Esophagus squamous epithelium (tissue), 5 donors: ENCODE results near the gene BATF. TPM values are rescaled to one million over a fixed set of nuclear protein-coding genes. Genes with fewer than 3 reads are reported as not detected.
A peak's percentile ranks its signal among the peaks of the same experiment; 100 is the strongest.

ENCODE experiments used
- DNase-seq: peaks from one replicate; lab custom pipeline; 2025; lab: John Stamatoyannopoulos, UW
- H3K27ac ChIP-seq, 4 donors: fragments of 200-600 bp; sonication (generic); one replicate each; pipeline ENCODE4 v1.5.1; 2016 to 2019; ENCODE audit warnings: mild to moderate bottlenecking in 1 of 4
- H3K27me3 ChIP-seq, 4 donors: fragments of 200-600 bp; sonication (generic); 1 replicate in 3 of 4; 2 replicates in 1 of 4; pipeline versions ENCODE4 v1.5.1 to v1.6.0; 2017 to 2021; ENCODE audit warnings: antibody characterized with exemption in 1 of 4
- H3K36me3 ChIP-seq, 3 donors: fragments of 200-600 bp; sonication (generic); one replicate each; pipeline ENCODE4 v1.5.1; 2016 to 2019
- H3K4me1 ChIP-seq, 3 donors: fragments of 200-600 bp; sonication (generic); one replicate each; pipeline ENCODE4 v1.5.1; 2017 to 2019
- H3K4me3 ChIP-seq, 4 donors: fragments of 200-600 bp; sonication (generic); 1 replicate in 3 of 4; 2 replicates in 1 of 4; pipeline ENCODE4 v1.5.1; 2016 to 2019; ENCODE audit warnings: mild to moderate bottlenecking in 2 of 4, moderate library complexity in 1 of 4
- H3K9me3 ChIP-seq, 3 donors: fragments of 200-600 bp; sonication (generic); one replicate each; pipeline ENCODE4 v1.5.1; 2016 to 2019
- POLR2A ChIP-seq, 4 donors: fragments of 450-650 bp; IDR thresholded peaks; one replicate each; pipeline ENCODE4 v1.6.1; 2017; ENCODE audit warnings: antibody characterized with exemption in 4 of 4, mild to moderate bottlenecking in 4 of 4, moderate library complexity in 3 of 4
- WGBS, 2 donors: methylation state at CpG; one replicate each; pipeline ENCODE4 v1.1.5; 2018; 5-methylcytosine and 5-hydroxymethylcytosine counted together
- intact Hi-C: fragments of 100-400 bp; cut with DNase I; formaldehyde crosslinking; loops from one replicate; pipeline ENCODE4 v1.15.0; 2022
- total RNA-seq, 4 donors: library from RNA; depleted of rRNA; stranded (reverse); fragments of >200 nt; gene quantifications; one replicate each; pipeline ENCODE4 v1.1.0, GENCODE V29; 2016
- TF ChIP-seq, protein P1 (sequence below), 6 experiments: fragments of 450-650 bp in 4 of 6; fragments of 200-600 bp in 2 of 6; sonication (generic) in 2 of 6; IDR thresholded peaks; one replicate each; pipeline ENCODE4 v1.5.1; 2016 to 2019; ENCODE audit warnings: antibody characterized with exemption in 6 of 6, mild to moderate bottlenecking in 4 of 6, moderate library complexity in 4 of 6
- donor health status: DM: yes; HTN: yes; CAD: no.

BATF gene
- total RNA-seq, 4 donors from 2014 or later, result 1.7 to 14.5 (median 6.8) TPM

DNA sequence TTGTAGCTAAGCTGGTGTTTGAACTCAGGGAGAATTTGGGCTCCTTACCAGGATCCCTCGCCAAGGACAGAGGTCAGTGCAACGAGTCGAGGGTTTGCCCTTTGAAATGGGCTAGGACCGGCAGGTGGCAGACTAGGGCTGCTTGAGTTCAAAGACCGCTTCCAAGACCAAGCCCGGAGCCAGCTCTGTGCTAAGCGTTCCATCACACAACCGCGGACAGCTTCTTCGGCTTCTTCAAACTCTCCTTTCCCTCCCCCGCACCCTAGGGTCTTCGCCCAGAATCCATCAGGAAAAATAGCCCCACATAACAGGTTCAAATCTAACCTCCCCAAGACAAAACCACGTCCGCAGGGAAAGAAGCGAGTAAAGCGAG is 55.4 kb downstream of the BATF start:
- intact Hi-C loops, result loop anchor here (2.0 kb wide), 1 partner anchor 77 kb away; no protein-coding TSS in a partner anchor
- H3K9me3 ChIP-seq, result no peaks in the 10 kb centered on the region
- DNase-seq, result peak; percentile 40
- 0% methylated on average over 1 to 7 of the region's 16 CpGs for WGBS, 2 donors
- no peaks in the 10 kb centered on the region for H3K36me3 ChIP-seq
- H3K4me1 ChIP-seq, result peaks cover 18 to 37% (median 19%) of the 10 kb centered on the region in 3 donors
- H3K27me3 ChIP-seq, result no peaks in the 10 kb centered on the region
- peak overlapping the region; percentile 42 to 89 (median 84) for H3K27ac ChIP-seq
- TF ChIP-seq POLR2A (IDR thresholded peaks at IDR 0.05), result no peak
- TF ChIP-seq, protein P1, sequence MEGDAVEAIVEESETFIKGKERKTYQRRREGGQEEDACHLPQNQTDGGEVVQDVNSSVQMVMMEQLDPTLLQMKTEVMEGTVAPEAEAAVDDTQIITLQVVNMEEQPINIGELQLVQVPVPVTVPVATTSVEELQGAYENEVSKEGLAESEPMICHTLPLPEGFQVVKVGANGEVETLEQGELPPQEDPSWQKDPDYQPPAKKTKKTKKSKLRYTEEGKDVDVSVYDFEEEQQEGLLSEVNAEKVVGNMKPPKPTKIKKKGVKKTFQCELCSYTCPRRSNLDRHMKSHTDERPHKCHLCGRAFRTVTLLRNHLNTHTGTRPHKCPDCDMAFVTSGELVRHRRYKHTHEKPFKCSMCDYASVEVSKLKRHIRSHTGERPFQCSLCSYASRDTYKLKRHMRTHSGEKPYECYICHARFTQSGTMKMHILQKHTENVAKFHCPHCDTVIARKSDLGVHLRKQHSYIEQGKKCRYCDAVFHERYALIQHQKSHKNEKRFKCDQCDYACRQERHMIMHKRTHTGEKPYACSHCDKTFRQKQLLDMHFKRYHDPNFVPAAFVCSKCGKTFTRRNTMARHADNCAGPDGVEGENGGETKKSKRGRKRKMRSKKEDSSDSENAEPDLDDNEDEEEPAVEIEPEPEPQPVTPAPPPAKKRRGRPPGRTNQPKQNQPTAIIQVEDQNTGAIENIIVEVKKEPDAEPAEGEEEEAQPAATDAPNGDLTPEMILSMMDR (IDR thresholded peaks at IDR 0.05), result peak; percentile 55 to 82 (median 76)
- peak overlapping the region; percentile 41 to 71 (median 60) for H3K4me3 ChIP-seq

GRCh38 chr14:75578102-75578785 is 56.0 kb downstream of the BATF start, which contains the start of gene FLVCR2:
Gene FLVCR2 (plus strand): TSS chr14:75578620. CDS start chr14:75578973, 353 bp downstream.
- intact Hi-C loops, result loop anchor here (2.0 kb wide), 1 partner anchor 77 kb away; no protein-coding TSS in a partner anchor
- 0 to 3% methylated on average over 10 to 27 of the region's 49 CpGs for WGBS, 2 donors
- TF ChIP-seq, protein P1 (IDR thresholded peaks at IDR 0.05), result peak in 1 of 6 experiments; percentile 20
- peak in 1 of 4 donors; percentile 46 for TF ChIP-seq POLR2A (IDR thresholded peaks at IDR 0.05)

DNA sequence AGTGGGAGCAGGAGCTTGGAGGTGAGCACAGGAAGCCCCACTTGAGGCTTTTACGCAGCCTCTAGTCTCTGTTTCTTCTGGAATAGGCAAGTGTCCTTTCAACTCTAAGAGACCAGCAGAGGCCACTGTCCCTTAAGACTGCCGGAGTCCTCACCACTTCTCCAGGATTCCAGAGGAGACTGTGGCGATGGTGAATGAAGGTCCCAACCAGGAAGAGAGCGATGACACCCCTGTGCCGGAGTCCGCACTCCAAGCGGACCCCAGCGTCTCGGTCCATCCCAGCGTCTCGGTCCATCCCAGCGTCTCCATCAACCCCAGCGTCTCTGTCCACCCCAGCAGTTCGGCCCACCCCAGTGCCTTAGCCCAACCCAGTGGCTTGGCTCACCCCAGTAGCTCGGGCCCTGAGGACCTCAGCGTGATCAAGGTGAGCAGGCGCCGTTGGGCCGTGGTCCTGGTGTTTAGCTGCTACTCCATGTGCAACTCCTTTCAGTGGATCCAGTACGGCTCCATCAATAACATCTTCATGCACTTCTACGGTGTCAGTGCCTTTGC is 56.6 kb downstream of the BATF start:
- Histone ChIP-seq H3K9me3 (no peaks in the 10 kb centered on the region), H3K4me3 (peak overlapping the region; percentile 41 to 71 (median 60)), H3K4me1 (peaks cover 18 to 37% (median 19%) of the 10 kb centered on the region in 3 donors), H3K27ac (peak overlapping the region; percentile 42 to 89 (median 84)), H3K27me3 (no peaks in the 10 kb centered on the region), H3K36me3 (no peaks in the 10 kb centered on the region)
- WGBS, 2 donors, result 21 to 46% methylated on average over 9 to 18 of the region's 21 CpGs
- TF ChIP-seq, protein P1 (IDR thresholded peaks at IDR 0.05), result peak in 5 of 6 experiments; percentile 4 to 34 (median 19)
- no peak for TF ChIP-seq POLR2A (IDR thresholded peaks at IDR 0.05)
- intact Hi-C loops, result loop anchor here (2.0 kb wide), 1 partner anchor 76 kb away; no protein-coding TSS in a partner anchor
- DNase-seq, result no peak

More at GRCh38 chr14:75578102-75578785, 56.0 kb downstream of the BATF start, which contains the start of gene FLVCR2:
- DNase-seq, result no peak
- Histone ChIP-seq H3K27ac (peak within 1 kb of the TSS; percentile 42 to 89 (median 84)), H3K9me3 (no peaks in the 10 kb centered on the region), H3K4me3 (peak within 1 kb of the TSS; percentile 41 to 71 (median 60)), H3K36me3 (no peaks in the 10 kb centered on the region), H3K4me1 (peaks cover 18 to 37% (median 19%) of the 10 kb centered on the region in 3 donors), H3K27me3 (no peaks in the 10 kb centered on the region)

GRCh38 chr14:75579338-75579864 is 57.1 kb downstream of the BATF start:
- Histone ChIP-seq H3K9me3 (no peaks in the 10 kb centered on the region), H3K27ac (peak overlapping the region; percentile 42 to 89 (median 84)), H3K4me1 (peaks cover 18 to 37% (median 19%) of the 10 kb centered on the region in 3 donors), H3K4me3 (peak overlapping the region; percentile 41 to 71 (median 60)), H3K27me3 (no peaks in the 10 kb centered on the region), H3K36me3 (no peaks in the 10 kb centered on the region)
- intact Hi-C loops, result loop anchor here (2.0 kb wide), 1 partner anchor 75 kb away; no protein-coding TSS in a partner anchor
- WGBS, 2 donors, result 70 to 74% methylated on average over 9 to 12 of the region's 13 CpGs
- no peak for TF ChIP-seq POLR2A (IDR thresholded peaks at IDR 0.05)
- TF ChIP-seq, protein P1 (IDR thresholded peaks at IDR 0.05), result no peak
- DNase-seq, result no peak
